LNCAP (cell line): ENCODE results near the gene DPH6.

Experiments used
- TF ChIP-seq, protein P1 (sequence below): fragments of 450-650 bp; IDR thresholded peaks from 2 replicates; pipeline ENCODE4 v1.5.1; 2017; ENCODE audit warnings: mild to moderate bottlenecking

DPH6 gene

GRCh38 chr15:35330916-35331315, 215.0 kb downstream of the DPH6 start:
- TF ChIP-seq, protein P1, sequence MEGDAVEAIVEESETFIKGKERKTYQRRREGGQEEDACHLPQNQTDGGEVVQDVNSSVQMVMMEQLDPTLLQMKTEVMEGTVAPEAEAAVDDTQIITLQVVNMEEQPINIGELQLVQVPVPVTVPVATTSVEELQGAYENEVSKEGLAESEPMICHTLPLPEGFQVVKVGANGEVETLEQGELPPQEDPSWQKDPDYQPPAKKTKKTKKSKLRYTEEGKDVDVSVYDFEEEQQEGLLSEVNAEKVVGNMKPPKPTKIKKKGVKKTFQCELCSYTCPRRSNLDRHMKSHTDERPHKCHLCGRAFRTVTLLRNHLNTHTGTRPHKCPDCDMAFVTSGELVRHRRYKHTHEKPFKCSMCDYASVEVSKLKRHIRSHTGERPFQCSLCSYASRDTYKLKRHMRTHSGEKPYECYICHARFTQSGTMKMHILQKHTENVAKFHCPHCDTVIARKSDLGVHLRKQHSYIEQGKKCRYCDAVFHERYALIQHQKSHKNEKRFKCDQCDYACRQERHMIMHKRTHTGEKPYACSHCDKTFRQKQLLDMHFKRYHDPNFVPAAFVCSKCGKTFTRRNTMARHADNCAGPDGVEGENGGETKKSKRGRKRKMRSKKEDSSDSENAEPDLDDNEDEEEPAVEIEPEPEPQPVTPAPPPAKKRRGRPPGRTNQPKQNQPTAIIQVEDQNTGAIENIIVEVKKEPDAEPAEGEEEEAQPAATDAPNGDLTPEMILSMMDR, result no peak

GRCh38 chr15:35330048-35330695, 215.8 kb downstream of the DPH6 start:
- TF ChIP-seq, protein P1, result no peak

GRCh38 chr15:35329521-35329961, 216.4 kb downstream of the DPH6 start:
- TF ChIP-seq, protein P1, result no peak

DNA sequence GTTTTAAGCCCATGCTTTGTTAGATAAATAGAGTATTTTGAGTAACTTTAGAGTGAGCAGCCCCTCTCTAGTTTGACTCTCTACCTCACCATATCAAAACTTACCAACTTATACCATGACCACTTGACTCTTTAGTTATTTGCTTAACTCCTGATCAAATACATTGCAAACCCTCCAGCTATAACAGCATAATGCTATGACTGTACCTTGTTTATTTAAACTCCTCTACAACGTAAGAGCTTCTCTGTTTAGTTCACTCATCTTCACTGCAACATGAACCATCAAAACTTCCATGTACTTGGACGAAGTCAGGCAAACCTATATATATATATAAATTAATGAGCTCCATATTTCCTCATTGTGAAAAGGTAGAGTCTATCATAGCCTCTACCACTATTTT, 218.2 kb downstream of the DPH6 start:
- TF ChIP-seq, protein P1, result no peak

DNA sequence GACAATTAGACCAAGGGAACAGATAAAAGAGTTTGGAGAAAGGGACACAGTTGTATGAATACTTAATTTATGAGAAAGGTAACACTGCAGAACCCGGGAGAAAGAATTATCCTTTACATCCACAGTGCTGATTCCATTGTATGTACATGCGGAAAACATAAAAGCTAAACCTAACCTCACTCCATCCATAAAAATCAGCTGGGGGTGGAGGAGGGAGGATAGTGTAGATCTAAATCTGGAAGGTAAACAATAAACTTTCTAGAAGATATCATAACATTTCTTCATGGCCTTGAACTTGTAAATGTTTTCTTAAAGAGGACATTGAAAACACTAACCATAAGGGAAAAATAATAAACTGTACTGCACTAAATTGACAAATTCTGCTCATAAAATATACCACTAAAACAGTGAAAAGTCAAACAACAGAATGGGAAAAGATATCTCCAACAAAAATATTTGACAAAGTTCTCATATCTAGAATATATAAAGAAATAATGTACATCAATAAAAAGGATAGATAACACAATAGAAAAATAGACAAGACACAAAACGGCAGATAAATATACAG, 220.5 kb downstream of the DPH6 start:
- TF ChIP-seq, protein P1, result no peak

- TF ChIP-seq, protein P1, result no peak
These were observed 222.8 kb downstream of the DPH6 start for GRCh38 chr15:35323141-35323540.

GRCh38 chr15:35321926-35322325, 224.0 kb downstream of the DPH6 start:
- TF ChIP-seq, protein P1, result no peak
